H1 (cell line): Measurements from ENCODE around the gene JMJD8. TPM values are rescaled to one million over a fixed set of nuclear protein-coding genes. Genes with fewer than 3 reads are reported as not detected.

Source experiments
- CTCF ChIA-PET: fragments of 300-600 bp; sonication (Branson Sonifier 250); formaldehyde crosslinking; loops from one replicate; lab custom pipeline; 2021; ENCODE audit not compliant: partially characterized antibody; lab: Charles Lee
- POLR2A ChIA-PET: fragments of 300-600 bp; sonication (Branson Sonifier 250); formaldehyde crosslinking; loops from one replicate; lab custom pipeline; 2021; ENCODE audit warnings: inconsistent platforms; ENCODE audit not compliant: partially characterized antibody; lab: Charles Lee
- DNase-seq, 2 experiments: peaks; one replicate each; pipeline versions ENCODE4 v3.0.0 to v3.0.0-alpha.2; 2010 to 2022; ENCODE audit warnings: low spot score in 2 of 2, low read depth in 1 of 2, mixed read lengths in 1 of 2
- FAIRE-seq: peaks from 2 replicates; lab custom pipeline; 2011; peaks lifted over from hg19 to GRCh38; lab: Jason Lieb, UNC
- H2AFZ ChIP-seq: 2 replicates; pipeline ENCODE4 v1.8.1; 2012; ENCODE audit warnings: low read length, inconsistent platforms
- H2AK5ac ChIP-seq: 2 replicates; pipeline ENCODE4 v1.6.1; 2013; ENCODE audit warnings: low read depth, low read length
- H2BK120ac ChIP-seq: replicated peaks from 2 replicates; pipeline ENCODE3; 2013; ENCODE audit warnings: low read depth, low read length, inconsistent platforms
- H2BK12ac ChIP-seq: 2 replicates; pipeline ENCODE4 v1.6.1; 2013; ENCODE audit warnings: low read depth, low read length
- H2BK15ac ChIP-seq: 2 replicates; pipeline ENCODE4 v1.6.1; 2013; ENCODE audit warnings: low read length
- H2BK20ac ChIP-seq: 2 replicates; pipeline ENCODE4 v1.6.1; 2013; ENCODE audit warnings: low read length
- H2BK5ac ChIP-seq: 2 replicates; pipeline ENCODE4 v1.6.1; 2013; ENCODE audit warnings: low read depth, low read length
- H3K14ac ChIP-seq: 2 replicates; pipeline ENCODE4 v1.6.1; 2013; ENCODE audit warnings: inconsistent platforms; ENCODE audit not compliant: insufficient read length
- H3K18ac ChIP-seq: 2 replicates; pipeline ENCODE4 v1.6.1; 2013; ENCODE audit warnings: low read length; ENCODE audit errors: extremely low read depth
- H3K23ac ChIP-seq: 2 replicates; pipeline ENCODE4 v1.6.1; 2013; ENCODE audit warnings: inconsistent platforms; ENCODE audit not compliant: insufficient read length
- H3K23me2 ChIP-seq: 2 replicates; pipeline ENCODE4 v1.6.1; 2013; ENCODE audit warnings: low read depth, low read length
- H3K27ac ChIP-seq: 2 replicates; pipeline ENCODE4 v1.6.1; 2011; ENCODE audit warnings: low read depth, low read length, inconsistent platforms
- H3K27me3 ChIP-seq, 4 experiments: replicated peaks in 1 of 4; 1 replicate in 1 of 4; 2 replicates in 3 of 4; pipeline versions ENCODE4 v1.6.1 to v1.8.1; 2011 to 2013; ENCODE audit warnings: low read length in 3 of 4, mild to moderate bottlenecking in 3 of 4, inconsistent platforms in 2 of 4, mixed read lengths in 2 of 4, moderate library complexity in 1 of 4; ENCODE audit not compliant: control insufficient read depth in 3 of 4, insufficient read depth in 3 of 4; ENCODE audit errors: extremely low read depth in 1 of 4
- H3K36me3 ChIP-seq, 4 experiments: 2 replicates each; pipeline versions ENCODE4 v1.6.1 to v1.8.1; 2011 to 2013; ENCODE audit warnings: mild to moderate bottlenecking in 4 of 4, low read length in 3 of 4, moderate library complexity in 2 of 4, control low read depth in 1 of 4, inconsistent platforms in 1 of 4; ENCODE audit not compliant: insufficient read depth in 4 of 4, control insufficient read depth in 2 of 4
- H3K4ac ChIP-seq: replicated peaks from 2 replicates; pipeline ENCODE3; 2013; ENCODE audit warnings: low read length, low read depth, mixed read lengths, inconsistent platforms; ENCODE audit not compliant: insufficient read length
- H3K4me1 ChIP-seq, 4 experiments: replicated peaks in 1 of 4; 1 replicate in 1 of 4; 2 replicates in 3 of 4; pipeline versions ENCODE4 v1.6.1 to v1.8.1; 2011 to 2013; ENCODE audit warnings: low read length in 3 of 4, inconsistent platforms in 2 of 4, mixed read lengths in 1 of 4; ENCODE audit not compliant: insufficient read depth in 4 of 4, control insufficient read depth in 3 of 4
- H3K4me2 ChIP-seq, 2 experiments: 2 replicates each; pipeline versions ENCODE4 v1.6.1 to v1.8.1; 2011 to 2013; ENCODE audit warnings: low read depth in 2 of 2, low read length in 2 of 2, control low read depth in 1 of 2, inconsistent platforms in 1 of 2, mild to moderate bottlenecking in 1 of 2; ENCODE audit not compliant: insufficient read depth in 1 of 2
- H3K4me3 ChIP-seq, 4 experiments: fragments of 200-600, 300-600 bp in 1 of 4; sonication (generic), shearing (Covaris generic), sonication (Bioruptor Twin) in 1 of 4; 2 replicates each; pipeline versions ENCODE4 v1.5.1 to v1.8.1; 2011 to 2016; ENCODE audit warnings: low read length in 4 of 4, low read depth in 3 of 4, control low read depth in 2 of 4, inconsistent platforms in 2 of 4, mild to moderate bottlenecking in 2 of 4, mixed read lengths in 1 of 4, moderate library complexity in 1 of 4; ENCODE audit not compliant: insufficient read depth in 2 of 4; ENCODE audit errors: extremely low read depth in 1 of 4
- H3K56ac ChIP-seq: replicated peaks from 2 replicates; pipeline ENCODE3; 2013; ENCODE audit warnings: low read depth, mild to moderate bottlenecking, mixed read lengths, low read length, inconsistent platforms; ENCODE audit not compliant: insufficient read length
- H3K79me1 ChIP-seq: 2 replicates; pipeline ENCODE4 v1.6.1; 2013; ENCODE audit warnings: low read depth, low read length, control low read depth
- H3K79me2 ChIP-seq, 2 experiments: 2 replicates each; pipeline versions ENCODE4 v1.6.1 to v1.8.1; 2012 to 2013; ENCODE audit warnings: low read length in 2 of 2, mild to moderate bottlenecking in 2 of 2, inconsistent platforms in 1 of 2; ENCODE audit not compliant: insufficient read depth in 2 of 2, control insufficient read depth in 1 of 2
- H3K9ac ChIP-seq, 4 experiments: replicated peaks in 1 of 4; 1 replicate in 1 of 4; 2 replicates in 3 of 4; pipeline versions ENCODE4 v1.6.1 to v1.8.1; 2011 to 2013; ENCODE audit warnings: low read depth in 3 of 4, low read length in 3 of 4, control low read depth in 2 of 4, mild to moderate bottlenecking in 2 of 4, moderate library complexity in 2 of 4, inconsistent platforms in 1 of 4; ENCODE audit errors: extremely low read depth in 1 of 4
- H3K9me3 ChIP-seq, 2 experiments: 2 replicates each; pipeline versions ENCODE4 v1.6.1 to v1.8.1; 2012 to 2013; ENCODE audit warnings: mild to moderate bottlenecking in 2 of 2, moderate library complexity in 2 of 2, control low read depth in 1 of 2, inconsistent platforms in 1 of 2, low read depth in 1 of 2, low read length in 1 of 2, mixed read lengths in 1 of 2; ENCODE audit not compliant: insufficient read depth in 2 of 2
- H4K20me1 ChIP-seq, 2 experiments: replicated peaks in 1 of 2; 2 replicates each; pipeline versions ENCODE3 to v1.8.1; 2011 to 2013; ENCODE audit warnings: inconsistent platforms in 2 of 2, low read length in 2 of 2, mild to moderate bottlenecking in 1 of 2; ENCODE audit not compliant: insufficient read depth in 2 of 2, control insufficient read depth in 1 of 2
- H4K5ac ChIP-seq: 2 replicates; pipeline ENCODE4 v1.6.1; 2013; ENCODE audit warnings: low read length, low read depth, mixed read lengths, inconsistent platforms; ENCODE audit not compliant: insufficient read length
- H4K8ac ChIP-seq: 2 replicates; pipeline ENCODE4 v1.8.0; 2013; ENCODE audit warnings: mild to moderate bottlenecking, moderate library complexity, low read length, inconsistent platforms; ENCODE audit not compliant: insufficient read depth; ENCODE audit errors: extremely low read depth
- H4K91ac ChIP-seq: replicated peaks from 2 replicates; pipeline ENCODE3; 2013; ENCODE audit warnings: low read length, mixed read lengths, inconsistent platforms; ENCODE audit not compliant: insufficient read length
- EP300 ChIP-seq, 2 experiments: IDR thresholded peaks; 1 replicate in 1 of 2; 2 replicates in 1 of 2; pipeline ENCODE4 v1.6.1; 2011 to 2012; ENCODE audit warnings: low read depth in 2 of 2, low read length in 2 of 2, mild to moderate bottlenecking in 2 of 2, borderline replicate concordance in 1 of 2, inconsistent platforms in 1 of 2, moderate library complexity in 1 of 2
- EZH2 ChIP-seq: fragments of 200-600 bp; sonication (generic); IDR thresholded peaks from 2 replicates; pipeline ENCODE4 v1.7.1; 2012; ENCODE audit warnings: low read depth, mild to moderate bottlenecking, moderate library complexity, low read length, inconsistent platforms; ENCODE audit not compliant: severe bottlenecking
- GABPA ChIP-seq: IDR thresholded peaks from 2 replicates; pipeline ENCODE4 v1.6.1; 2011; ENCODE audit warnings: mild to moderate bottlenecking, low read length, moderate library complexity, borderline replicate concordance; ENCODE audit not compliant: insufficient read depth
- NRF1 ChIP-seq: IDR thresholded peaks from 2 replicates; pipeline ENCODE4 v1.6.1; 2011; ENCODE audit warnings: mild to moderate bottlenecking, low read depth, low read length, improper control_type of control experiment
- SIN3A ChIP-seq, 2 experiments: IDR thresholded peaks in 1 of 2; conservative IDR thresholded peaks in 1 of 2; 2 replicates each; pipeline ENCODE4 v1.6.1; 2011 to 2012; ENCODE audit warnings: low read length in 2 of 2, improper control_type of control experiment in 1 of 2, low read depth in 1 of 2, mild to moderate bottlenecking in 1 of 2
- SP1 ChIP-seq: IDR thresholded peaks from 2 replicates; pipeline ENCODE4 v1.6.1; 2011; ENCODE audit warnings: low read depth, low read length
- whole genome bisulfite sequencing, 2 experiments: shearing (Covaris generic) in 1 of 2; methylation state at CpG; one replicate each; pipeline versions ENCODE4 v1.1.6 to v1.1.7; 2013 to 2015; ENCODE audit warnings: low lambda C conversion rate in 2 of 2, mixed read lengths in 2 of 2, inconsistent platforms in 1 of 2, low coverage in 1 of 2, missing lambda C conversion rate in 1 of 2; ENCODE audit not compliant: insufficient replicate concordance in 2 of 2, insufficient coverage in 1 of 2, insufficient read length in 1 of 2; ENCODE audit errors: extremely low coverage in 1 of 2, missing lambda C conversion rate in 1 of 2; 5-methylcytosine and 5-hydroxymethylcytosine counted together
- polyA plus RNA-seq, 7 experiments: library from polyadenylated mRNA; depleted of rRNA in 3 of 7; stranded (reverse) in 5 of 7; unstranded in 2 of 7; fragments of >200 nt in 5 of 7; fragments of 200-250 nt in 2 of 7; gene quantifications; 1 replicate in 5 of 7; 2 replicates in 1 of 7; 4 replicates in 1 of 7; pipeline versions ENCODE4 v1.2.1 to v1.2.3, GENCODE V29; 2011 to 2013; ENCODE audit warnings: missing spikeins in 2 of 7, mixed read lengths in 2 of 7
- total RNA-seq: library from RNA; stranded (reverse); fragmentation: NEBNext Ultra II Directional; extraction: Animal tissue kit (Norgen Biotek cat#: 25700); gene quantifications from 2 replicates; pipeline ENCODE4 v1.2.1, GENCODE V29; 2021

The JMJD8 gene
- total and polyA plus RNA-seq, 2 of the 8 experiments (the other 6 are each of a cell fraction or from before 2014, with no cell fraction given), result 46.4 to 87.4 TPM

- Histone ChIP-seq H3K4me3 (peak overlapping the region in 3 of 4 experiments; percentile 17 to 56 (median 34); a peak in 3 of 8 replicates), H3K9me3 (no peaks in the 10 kb centered on the region), H4K8ac (no peak overlapping the region; the same call in 1 of the 2 replicates), H3K4me1 (peaks cover 0 to 9% (median 3%) of the 10 kb centered on the region in 4 experiments; a peak in 4 of 7 replicates), H3K4ac (no peak overlapping the region), H3K23me2 (peaks cover 12% of the 10 kb centered on the region; the same call in 1 of the 2 replicates), H2BK12ac (no peak overlapping the region), H2AK5ac (no peak overlapping the region), H3K18ac (no peak overlapping the region), H3K14ac (no peak overlapping the region), H3K79me2 (no peaks in the 10 kb centered on the region), H2BK120ac (no peak overlapping the region), H3K9ac (no peak overlapping the region), H3K4me2 (peak overlapping the region; percentile 56 to 66; a peak in 3 of 4 replicates), H2BK5ac (no peak overlapping the region), H3K36me3 (no peaks in the 10 kb centered on the region), H2BK20ac (no peak overlapping the region), H3K27me3 (peaks cover 61 to 93% (median 85%) of the 10 kb centered on the region in 4 experiments), H2BK15ac (no peak overlapping the region), H4K91ac (no peak overlapping the region), H2AFZ (no peak overlapping the region), H3K23ac (no peak overlapping the region), H3K56ac (no peak overlapping the region), H3K27ac (no peak overlapping the region), H3K79me1 (no peaks in the 10 kb centered on the region), H4K20me1 (peaks cover 8 to 30% of the 10 kb centered on the region in 2 experiments), H4K5ac (no peak overlapping the region)
- FAIRE-seq (no peak), DNase-seq (peak in 1 of 2 experiments; percentile 58)
- 41% methylated on average over 24 of the region's 50 CpGs; no CpG with 5 or more reads in 1 of the 2 experiments for WGBS, 2 experiments
- ChIA-PET POLR2A (interaction anchor here (1.1 to 4.5 kb wide), 7 partner anchors 9 to 96 kb away, joined by 3 to 30 read pairs (median 5); partner anchors contain the start of genes ANTKMT, CCDC78, GNG13 and WDR24), CTCF (interaction anchor here (1.1 to 33.4 kb wide), 6 partner anchors 8 to 80 kb away, joined by 3 to 977 read pairs (median 4); partner anchors contain the start of genes ANTKMT, CCDC78, CIAO3 and HAGHL)
- TF ChIP-seq SIN3A (conservative IDR thresholded peaks at IDR 0.05 in 1 of 2, IDR thresholded peaks at IDR 0.05 in 1 of 2; ENCODE audit: low read depth in 1 of 2, low read length in 2 of 2) (no peak), EZH2 (peak; percentile 15), SP1 (no peak), NRF1 (no peak), GABPA (0 out of 2 replicates have a peak, but pooled peaks have one; percentile 46), EP300 (IDR thresholded peaks at IDR 0.05; ENCODE audit: borderline replicate concordance in 1 of 2, low read depth in 2 of 2, low read length in 2 of 2) (no peak)
Observed at GRCh38 chr16:704552-705380, 20.6 kb upstream of the JMJD8 start.
